ENCODE measurements around the gene R3HDM2.

Gene R3HDM2

DNA sequence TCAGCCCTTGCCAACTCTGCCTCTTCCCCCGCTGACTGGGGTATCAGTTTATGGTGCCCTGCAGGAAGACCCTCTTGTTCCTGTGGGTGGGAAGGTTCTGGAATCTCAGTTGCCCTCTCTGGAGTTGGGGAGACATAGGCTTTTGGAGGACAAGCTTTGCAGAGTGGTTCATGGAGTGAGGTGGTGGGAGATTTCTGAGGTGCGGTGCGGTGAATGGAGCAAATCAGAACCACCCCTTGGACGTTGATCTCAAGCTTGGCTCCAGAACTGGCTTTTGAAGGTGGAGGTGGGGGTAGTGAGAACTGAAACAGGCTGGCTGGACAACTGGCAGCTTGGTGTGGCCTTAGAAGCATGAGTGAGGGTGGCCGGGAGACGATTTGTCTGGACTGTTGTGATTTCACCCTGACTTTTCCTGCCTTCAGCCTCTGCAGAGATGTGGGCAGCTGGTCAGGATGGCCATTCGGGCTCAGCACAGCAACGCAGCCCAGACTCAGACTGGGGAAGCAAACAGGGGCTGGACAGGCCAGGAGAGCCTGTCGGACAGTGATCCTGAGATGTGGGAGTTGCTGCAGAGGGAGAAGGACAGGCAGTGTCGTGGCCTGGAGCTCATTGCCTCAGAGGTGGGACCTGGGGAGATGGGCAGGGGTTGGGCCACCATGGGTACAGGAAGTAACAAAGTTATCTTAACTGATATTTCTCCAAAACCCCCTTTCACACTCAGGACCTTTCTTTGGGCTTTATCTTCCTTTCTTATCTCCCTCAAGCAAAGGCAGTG lies 200.3 kb downstream of the R3HDM2 start:
- DNase-seq (no peak), ATAC-seq (ENCODE audit: insufficient read depth, low read depth) (no peak)
- H3K27ac ChIP-seq (ENCODE audit: low read length): peak overlapping the region; percentile 91
- H2AFZ ChIP-seq (ENCODE audit: low read depth, low read length): no peak overlapping the region
- H3K36me3 ChIP-seq (ENCODE audit: insufficient read depth, low read length): peaks cover 49% of the 10 kb centered on the region
- no peaks in the 10 kb centered on the region for H3K27me3 ChIP-seq (ENCODE audit: insufficient read depth, low read length, poor library complexity)
- H3K9me3 ChIP-seq (ENCODE audit: insufficient read depth, low read length, severe bottlenecking): no peaks in the 10 kb centered on the region
- peaks cover 35% of the 10 kb centered on the region for H3K79me2 ChIP-seq (ENCODE audit: insufficient read depth, low read length)
- peak overlapping the region; percentile 83 for H3K9ac ChIP-seq (ENCODE audit: low read depth, low read length)
- peak overlapping the region; percentile 52 to 67 for H3K4me3 ChIP-seq (ENCODE audit: low read depth in 1 of 2, low read length in 2 of 2)
- no peak for TF ChIP-seq EZH2 (IDR thresholded peaks at IDR 0.05; ENCODE audit: borderline replicate concordance, low read depth, low read length, severe bottlenecking)
- TF ChIP-seq, protein P1, sequence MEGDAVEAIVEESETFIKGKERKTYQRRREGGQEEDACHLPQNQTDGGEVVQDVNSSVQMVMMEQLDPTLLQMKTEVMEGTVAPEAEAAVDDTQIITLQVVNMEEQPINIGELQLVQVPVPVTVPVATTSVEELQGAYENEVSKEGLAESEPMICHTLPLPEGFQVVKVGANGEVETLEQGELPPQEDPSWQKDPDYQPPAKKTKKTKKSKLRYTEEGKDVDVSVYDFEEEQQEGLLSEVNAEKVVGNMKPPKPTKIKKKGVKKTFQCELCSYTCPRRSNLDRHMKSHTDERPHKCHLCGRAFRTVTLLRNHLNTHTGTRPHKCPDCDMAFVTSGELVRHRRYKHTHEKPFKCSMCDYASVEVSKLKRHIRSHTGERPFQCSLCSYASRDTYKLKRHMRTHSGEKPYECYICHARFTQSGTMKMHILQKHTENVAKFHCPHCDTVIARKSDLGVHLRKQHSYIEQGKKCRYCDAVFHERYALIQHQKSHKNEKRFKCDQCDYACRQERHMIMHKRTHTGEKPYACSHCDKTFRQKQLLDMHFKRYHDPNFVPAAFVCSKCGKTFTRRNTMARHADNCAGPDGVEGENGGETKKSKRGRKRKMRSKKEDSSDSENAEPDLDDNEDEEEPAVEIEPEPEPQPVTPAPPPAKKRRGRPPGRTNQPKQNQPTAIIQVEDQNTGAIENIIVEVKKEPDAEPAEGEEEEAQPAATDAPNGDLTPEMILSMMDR (IDR thresholded peaks at IDR 0.05; ENCODE audit: borderline replicate concordance, extremely low read depth, low read length, poor library complexity, severe bottlenecking): no peak
- peaks cover 49% of the 10 kb centered on the region for H3K4me1 ChIP-seq (ENCODE audit: insufficient read depth, low read length)
- peaks cover 50% of the 10 kb centered on the region for H4K20me1 ChIP-seq (ENCODE audit: insufficient read depth, low read length)
- H3K4me2 ChIP-seq (ENCODE audit: insufficient read depth, low read length): peak overlapping the region; percentile 85

DNA sequence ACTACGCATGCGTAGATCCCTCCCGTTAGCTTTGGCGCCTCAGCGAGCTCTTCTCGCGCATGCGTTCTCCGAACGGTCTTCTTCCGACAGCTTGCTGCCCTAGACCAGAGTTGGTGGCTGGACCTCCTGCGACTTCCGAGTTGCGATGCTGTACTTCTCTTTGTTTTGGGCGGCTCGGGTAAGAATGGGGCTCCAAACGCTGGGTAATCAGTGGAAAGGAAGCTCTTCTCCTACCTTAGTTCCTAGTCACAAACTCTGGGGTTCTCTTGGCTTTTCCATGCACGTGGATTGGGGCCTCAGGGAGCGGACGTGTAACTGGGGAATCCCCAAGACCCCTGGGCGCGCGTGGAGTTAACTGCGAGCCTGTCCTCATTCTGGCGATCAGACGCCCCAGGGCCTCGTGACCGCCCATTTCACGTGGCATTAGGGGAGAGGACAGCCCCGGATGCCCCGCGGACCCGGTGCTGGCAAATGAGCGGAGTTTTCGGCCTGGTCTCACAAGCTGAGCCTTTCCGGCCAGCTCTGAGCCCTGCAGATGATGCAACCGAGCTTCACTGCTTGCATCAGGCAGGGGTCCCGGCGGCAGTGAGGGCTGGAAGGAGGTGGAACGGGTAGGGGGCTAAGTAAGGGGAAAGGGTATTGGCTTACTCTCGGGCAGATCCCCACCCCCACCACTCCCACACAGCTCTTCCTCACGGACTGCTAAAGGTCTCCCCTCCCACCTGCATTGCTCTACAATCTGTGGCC lies 201.0 kb downstream of the R3HDM2 start, which contains the start of gene SHMT2:
Gene SHMT2, plus strand, starts transcription at position 78 of the 747 bp plus-strand sequence. Its CDS starts 68 bp downstream, at position 146.
- Histone ChIP-seq H4K20me1 (ENCODE audit: insufficient read depth, low read length) (peaks cover 42% of the 10 kb centered on the region), H3K4me3 (ENCODE audit: low read depth in 1 of 2, low read length in 2 of 2) (peak within 1 kb of the TSS; percentile 52 to 67), H3K36me3 (ENCODE audit: insufficient read depth, low read length) (peaks cover 44% of the 10 kb centered on the region), H3K4me2 (ENCODE audit: insufficient read depth, low read length) (peak within 1 kb of the TSS; percentile 85), H3K27me3 (ENCODE audit: insufficient read depth, low read length, poor library complexity) (no peaks in the 10 kb centered on the region), H3K4me1 (ENCODE audit: insufficient read depth, low read length) (peaks cover 51% of the 10 kb centered on the region), H3K27ac (ENCODE audit: low read length) (peak within 1 kb of the TSS; percentile 91), H3K9ac (ENCODE audit: low read depth, low read length) (peak within 1 kb of the TSS; percentile 83), H3K79me2 (ENCODE audit: insufficient read depth, low read length) (peaks cover 35% of the 10 kb centered on the region), H3K9me3 (ENCODE audit: insufficient read depth, low read length, severe bottlenecking) (no peaks in the 10 kb centered on the region), H2AFZ (ENCODE audit: low read depth, low read length) (peak within 1 kb of the TSS; percentile 86)
- TF ChIP-seq, protein P1 (IDR thresholded peaks at IDR 0.05; ENCODE audit: borderline replicate concordance, extremely low read depth, low read length, poor library complexity, severe bottlenecking): no peak
- TF ChIP-seq EZH2 (IDR thresholded peaks at IDR 0.05; ENCODE audit: borderline replicate concordance, low read depth, low read length, severe bottlenecking): no peak
- peak; percentile 68 for ATAC-seq (ENCODE audit: insufficient read depth, low read depth)
- peak; percentile 95 for DNase-seq

DNA sequence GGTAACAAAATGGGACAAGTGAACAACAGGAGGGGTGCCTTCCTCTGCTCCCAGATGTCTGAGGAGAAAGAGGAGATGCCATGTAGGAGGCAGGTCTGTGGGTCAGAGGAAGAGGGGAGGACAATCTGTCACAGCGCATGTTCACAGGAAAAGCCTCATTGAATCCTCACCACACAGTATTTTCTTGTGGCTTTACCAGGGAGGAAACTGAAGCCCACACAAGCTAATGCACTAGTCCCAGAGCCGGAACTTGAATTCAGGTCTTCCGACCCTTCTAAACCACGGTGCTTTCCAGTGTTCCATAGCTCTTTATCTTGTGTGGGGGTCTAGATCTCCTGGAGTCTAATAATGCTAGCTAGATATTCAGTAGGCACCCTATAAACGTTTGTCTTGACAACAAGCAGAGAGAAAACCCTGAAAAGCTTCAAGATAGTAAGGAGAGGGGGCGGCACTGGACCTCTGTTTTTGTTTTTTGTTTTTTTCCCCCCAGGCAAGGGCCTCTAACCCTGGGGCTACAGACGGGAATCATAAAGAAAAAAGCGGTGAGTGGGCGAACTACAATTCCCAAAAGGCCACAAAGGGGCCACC lies 201.7 kb downstream of the R3HDM2 start:
- peaks cover 51% of the 10 kb centered on the region for H3K4me1 ChIP-seq (ENCODE audit: insufficient read depth, low read length)
- H2AFZ ChIP-seq (ENCODE audit: low read depth, low read length): peak overlapping the region; percentile 86
- H3K4me2 ChIP-seq (ENCODE audit: insufficient read depth, low read length): peak overlapping the region; percentile 85
- H3K9ac ChIP-seq (ENCODE audit: low read depth, low read length): peak overlapping the region; percentile 83
- H3K9me3 ChIP-seq (ENCODE audit: insufficient read depth, low read length, severe bottlenecking): no peaks in the 10 kb centered on the region
- H4K20me1 ChIP-seq (ENCODE audit: insufficient read depth, low read length): peaks cover 42% of the 10 kb centered on the region
- ATAC-seq (ENCODE audit: insufficient read depth, low read depth) (peak; percentile 69), DNase-seq (peak; percentile 66)
- H3K4me3 ChIP-seq (ENCODE audit: low read depth in 1 of 2, low read length in 2 of 2): peak overlapping the region; percentile 52 to 67
- H3K27ac ChIP-seq (ENCODE audit: low read length): peak overlapping the region; percentile 91
- peaks cover 35% of the 10 kb centered on the region for H3K79me2 ChIP-seq (ENCODE audit: insufficient read depth, low read length)
- no peak for TF ChIP-seq EZH2 (IDR thresholded peaks at IDR 0.05; ENCODE audit: borderline replicate concordance, low read depth, low read length, severe bottlenecking)
- peaks cover 37% of the 10 kb centered on the region for H3K36me3 ChIP-seq (ENCODE audit: insufficient read depth, low read length)
- H3K27me3 ChIP-seq (ENCODE audit: insufficient read depth, low read length, poor library complexity): no peaks in the 10 kb centered on the region
